BJ (cell line): ENCODE data around the gene OR4N5. TPM values are rescaled to one million over a fixed set of nuclear protein-coding genes. Genes with fewer than 3 reads are reported as not detected.

Source experiments
- CTCF ChIA-PET: fragments of 350-600 bp; formaldehyde crosslinking; extraction: SDS; loops from one replicate; lab custom pipeline; 2021; ENCODE audit warnings: antibody characterized with exemption, inconsistent platforms; lab: Yijun Ruan, JAX
- POLR2A ChIA-PET: fragments of 300-600 bp; sonication (Branson Sonifier 250); formaldehyde crosslinking; extraction: SDS; loops from one replicate; lab custom pipeline; 2021; ENCODE audit warnings: antibody characterized with exemption; lab: Charles Lee
- DNase-seq: peaks from one replicate; pipeline ENCODE4 v3.0.0-alpha.2; 2011; ENCODE audit warnings: low read depth
- H3K27me3 ChIP-seq: 2 replicates; pipeline ENCODE4 v1.6.0; 2011; ENCODE audit warnings: low read length; ENCODE audit not compliant: control insufficient read depth, insufficient read depth
- H3K36me3 ChIP-seq: 2 replicates; pipeline ENCODE4 v1.5.1; 2011; ENCODE audit warnings: low read length; ENCODE audit not compliant: control insufficient read depth, insufficient read depth
- H3K4me3 ChIP-seq: 2 replicates; pipeline ENCODE4 v1.5.1; 2011; ENCODE audit warnings: low read depth, mild to moderate bottlenecking, control low read depth, low read length
- polyA plus RNA-seq: library from polyadenylated mRNA; depleted of rRNA; stranded (reverse); fragments of >200 nt; gene quantifications from 2 replicates; pipeline ENCODE4 v1.2.3, GENCODE V29; 2011
- TF ChIP-seq, protein P1 (sequence below): IDR thresholded peaks from 2 replicates; pipeline ENCODE4 v1.5.1; 2011; ENCODE audit warnings: low read depth, mild to moderate bottlenecking, control low read depth, inconsistent platforms, low read length, moderate library complexity; ENCODE audit not compliant: insufficient read depth

The OR4N5 gene
- polyA plus RNA-seq, 1 experiment, result not detected

GRCh38 chr14:20179218-20179617 is 40.6 kb downstream of the OR4N5 start:
- Histone ChIP-seq H3K27me3 (no peaks in the 10 kb centered on the region), H3K36me3 (no peaks in the 10 kb centered on the region), H3K4me3 (no peak overlapping the region)
- TF ChIP-seq, protein P1, sequence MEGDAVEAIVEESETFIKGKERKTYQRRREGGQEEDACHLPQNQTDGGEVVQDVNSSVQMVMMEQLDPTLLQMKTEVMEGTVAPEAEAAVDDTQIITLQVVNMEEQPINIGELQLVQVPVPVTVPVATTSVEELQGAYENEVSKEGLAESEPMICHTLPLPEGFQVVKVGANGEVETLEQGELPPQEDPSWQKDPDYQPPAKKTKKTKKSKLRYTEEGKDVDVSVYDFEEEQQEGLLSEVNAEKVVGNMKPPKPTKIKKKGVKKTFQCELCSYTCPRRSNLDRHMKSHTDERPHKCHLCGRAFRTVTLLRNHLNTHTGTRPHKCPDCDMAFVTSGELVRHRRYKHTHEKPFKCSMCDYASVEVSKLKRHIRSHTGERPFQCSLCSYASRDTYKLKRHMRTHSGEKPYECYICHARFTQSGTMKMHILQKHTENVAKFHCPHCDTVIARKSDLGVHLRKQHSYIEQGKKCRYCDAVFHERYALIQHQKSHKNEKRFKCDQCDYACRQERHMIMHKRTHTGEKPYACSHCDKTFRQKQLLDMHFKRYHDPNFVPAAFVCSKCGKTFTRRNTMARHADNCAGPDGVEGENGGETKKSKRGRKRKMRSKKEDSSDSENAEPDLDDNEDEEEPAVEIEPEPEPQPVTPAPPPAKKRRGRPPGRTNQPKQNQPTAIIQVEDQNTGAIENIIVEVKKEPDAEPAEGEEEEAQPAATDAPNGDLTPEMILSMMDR, result no peak
- DNase-seq, result no peak
- ChIA-PET POLR2A (no interaction called here), CTCF (no interaction called here)

DNA sequence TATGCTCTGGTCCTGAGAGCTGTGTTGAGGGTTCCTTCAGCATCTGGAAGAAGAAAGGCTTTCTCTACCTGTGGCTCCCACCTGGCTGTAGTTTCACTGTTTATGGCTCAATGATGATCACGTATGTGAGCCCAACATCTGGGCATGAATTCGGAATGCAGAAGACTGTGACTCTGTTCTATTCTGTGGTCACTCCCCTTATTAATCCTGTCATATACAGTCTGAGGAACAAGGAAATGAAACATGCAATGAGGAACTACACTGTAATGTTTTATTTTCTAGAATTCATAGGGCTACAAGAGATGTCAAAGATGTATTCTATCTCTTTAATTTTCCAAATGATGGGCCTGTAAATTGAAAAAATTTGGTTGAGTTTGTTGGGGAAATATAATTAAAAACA is 41.3 kb downstream of the OR4N5 start:
- TF ChIP-seq, protein P1, result no peak
- Histone ChIP-seq H3K27me3 (no peaks in the 10 kb centered on the region), H3K36me3 (no peaks in the 10 kb centered on the region), H3K4me3 (no peak overlapping the region)
- POLR2A ChIA-PET, result no interaction called here
- CTCF ChIA-PET, result no interaction called here
- DNase-seq, result no peak

DNA sequence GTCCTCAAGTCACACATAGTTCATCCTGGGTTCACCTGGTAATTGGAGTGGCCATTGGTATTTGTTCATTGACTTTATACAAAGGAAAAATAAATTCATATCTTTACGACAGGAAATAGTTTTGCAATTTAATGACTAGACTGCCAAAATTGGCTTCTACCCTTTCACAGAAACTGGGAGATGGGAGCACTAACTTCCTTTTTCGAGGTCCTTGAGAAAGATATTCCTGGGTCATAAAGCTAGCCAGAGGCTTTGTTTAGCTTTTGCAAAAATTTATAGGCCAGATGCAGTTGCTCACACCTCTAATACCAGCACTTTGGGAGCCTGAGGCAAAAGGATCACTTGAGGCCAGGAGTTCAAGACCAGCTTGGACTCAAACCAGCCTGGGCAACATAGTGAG is 41.9 kb downstream of the OR4N5 start:
- CTCF ChIA-PET, result no interaction called here
- TF ChIP-seq, protein P1, result no peak

DNA sequence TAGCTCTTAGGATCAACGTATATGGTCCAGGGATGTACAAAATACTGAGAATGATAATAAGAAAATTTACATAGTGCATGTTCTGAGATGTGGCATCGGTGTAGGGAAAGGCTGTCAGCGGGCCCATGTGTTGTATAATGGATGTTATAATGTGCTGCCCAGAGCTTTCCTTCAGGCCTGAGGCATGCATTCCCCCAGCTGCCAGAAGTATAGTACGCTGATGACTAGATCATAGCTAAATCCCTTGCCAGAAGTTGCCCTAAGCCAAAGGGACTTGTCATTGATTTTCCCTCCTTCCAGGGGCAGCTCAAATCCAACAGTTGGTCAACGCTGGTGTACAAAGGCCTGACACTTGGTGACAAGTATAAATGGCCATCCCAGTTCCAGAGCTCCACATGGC is 45.6 kb downstream of the OR4N5 start:
- Histone ChIP-seq H3K4me3 (no peak overlapping the region), H3K27me3 (no peaks in the 10 kb centered on the region), H3K36me3 (no peaks in the 10 kb centered on the region)
- POLR2A ChIA-PET, result no interaction called here
- CTCF ChIA-PET, result no interaction called here
- TF ChIP-seq, protein P1, result no peak
- no peak for DNase-seq

More for the DNA sequence above, 41.9 kb downstream of the OR4N5 start:
- Histone ChIP-seq H3K4me3 (no peak overlapping the region), H3K27me3 (no peaks in the 10 kb centered on the region), H3K36me3 (no peaks in the 10 kb centered on the region)
- POLR2A ChIA-PET, result no interaction called here
- no peak for DNase-seq

DNA sequence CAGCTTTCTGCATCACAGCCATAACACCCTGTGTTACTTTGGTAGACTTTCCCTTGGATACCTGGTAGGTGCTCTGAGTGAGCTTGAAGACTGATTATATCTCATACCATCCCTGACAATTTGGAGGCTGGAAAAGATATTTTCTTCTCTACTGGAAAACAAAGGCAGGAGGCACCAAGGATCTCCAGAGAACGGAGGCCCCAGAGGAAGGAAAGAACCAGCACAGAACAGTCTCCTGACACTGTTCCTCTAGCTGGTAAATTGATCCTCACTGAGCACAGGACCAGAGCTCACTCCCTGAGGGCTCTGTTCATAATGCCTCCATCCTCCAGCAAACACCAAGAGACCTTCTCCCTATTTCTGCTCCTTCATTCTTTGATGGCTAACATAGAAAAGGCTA is 52.0 kb downstream of the OR4N5 start, which contains the start of gene OR11G2:
OR11G2 (plus strand) TSS at position 301 of the 400 bp plus-strand sequence. CDS start 6,542 bp downstream, outside the sequence.
- Histone ChIP-seq H3K27me3 (no peaks in the 10 kb centered on the region), H3K36me3 (no peaks in the 10 kb centered on the region), H3K4me3 (no peak within 1 kb of the TSS)
- TF ChIP-seq, protein P1, result no peak
- ChIA-PET CTCF (no interaction called here), POLR2A (no interaction called here)
- no peak for DNase-seq
